Stimulated activated CD4-positive, alpha-beta T cell treated with anti-CD3 and anti-CD28 coated beads, Interleukin-1b, Interleukin-23, amount 100 ng/mL, for 24 hours (primary cell): ENCODE results near the gene SAMM50.
A peak's percentile ranks its signal among the peaks of the same experiment; 100 is the strongest.

Source experiments
- DNase-seq, 4 experiments: peaks; one replicate each; pipeline ENCODE4 v3.0.0-alpha.2; 2020; ENCODE audit warnings: low read depth in 4 of 4, low spot score in 1 of 4

Gene SAMM50

DNA sequence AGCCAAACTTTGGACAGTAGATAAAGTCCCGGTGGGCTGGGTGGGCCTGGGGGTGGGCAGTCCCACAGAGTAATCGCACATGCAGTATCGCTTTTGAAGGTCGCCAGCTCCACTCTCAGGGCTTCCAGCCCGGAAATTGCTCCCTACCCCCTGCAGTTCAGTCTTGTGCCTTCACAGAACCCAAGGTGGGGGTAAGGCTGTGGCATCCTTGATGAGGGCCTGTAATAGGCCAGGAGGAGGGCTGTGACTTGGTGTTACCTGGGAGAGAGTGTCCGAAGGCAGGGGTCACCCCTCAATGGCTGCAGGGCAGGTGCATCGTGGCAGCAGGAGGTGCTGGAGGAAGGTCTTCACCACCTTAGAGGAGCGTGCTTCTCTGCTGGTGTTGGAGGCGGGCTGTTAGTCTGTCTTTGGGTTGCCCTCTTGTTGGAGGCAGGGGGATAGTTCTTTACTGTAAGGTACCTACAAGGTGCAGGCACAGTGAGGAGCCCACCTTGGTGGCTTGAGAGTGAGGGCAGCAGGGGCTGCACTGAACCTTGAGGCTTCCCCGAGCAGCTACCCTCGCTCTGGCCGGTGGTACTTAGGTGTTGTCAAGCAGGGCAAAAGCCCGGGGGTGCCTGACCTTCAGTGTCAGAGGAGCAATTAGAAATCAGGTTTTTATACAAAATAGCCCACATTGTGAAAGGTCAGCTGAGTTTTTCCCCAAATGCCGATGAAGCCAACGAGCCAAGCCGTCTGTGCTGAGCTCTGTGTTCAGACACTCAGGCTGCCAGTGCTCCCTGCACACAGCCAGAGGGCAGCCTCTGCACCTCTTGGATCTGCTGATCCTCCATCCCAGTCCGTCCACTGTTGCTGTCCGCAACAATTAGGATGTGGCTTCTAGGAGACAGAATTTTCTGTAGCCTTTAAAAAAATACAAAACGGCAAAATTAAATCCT lies 21.9 kb downstream of the SAMM50 start:
- no peak for DNase-seq

GRCh38 chr22:43978558-43978957 lies 23.3 kb downstream of the SAMM50 start:
- no peak for DNase-seq

DNA sequence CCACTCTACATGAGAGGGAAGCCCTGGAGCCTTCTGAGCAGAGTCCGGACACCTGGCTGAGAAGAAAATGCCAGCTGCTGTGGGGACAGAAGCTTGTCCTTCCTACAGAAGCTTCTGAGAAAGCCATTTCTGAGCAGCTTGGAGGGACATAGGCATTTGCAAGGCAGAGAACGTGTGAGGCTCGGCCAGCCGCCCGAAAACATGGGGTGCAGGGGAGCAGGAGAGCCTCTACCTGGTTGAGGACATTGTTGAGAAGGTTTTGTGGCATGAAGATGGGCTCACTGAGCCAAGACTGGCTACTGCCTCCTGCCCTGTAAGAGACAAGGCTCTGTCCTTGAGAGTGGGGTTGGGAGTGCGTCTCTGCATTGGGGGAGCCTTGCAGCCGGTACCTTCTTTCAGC lies 25.3 kb downstream of the SAMM50 start:
- DNase-seq: no peak

- DNase-seq: no peak
Measured at GRCh38 chr22:43980996-43981395, 25.8 kb downstream of the SAMM50 start.

- DNase-seq: no peak
Measured at GRCh38 chr22:43983808-43984207, 28.6 kb downstream of the SAMM50 start.

- DNase-seq: no peak
Measured at GRCh38 chr22:43985532-43985931, 30.3 kb downstream of the SAMM50 start.

GRCh38 chr22:43988116-43988820 lies 33.0 kb downstream of the SAMM50 start:
- DNase-seq: no peak

- DNase-seq: no peak
Measured at GRCh38 chr22:43988960-43989359, 33.7 kb downstream of the SAMM50 start.

DNA sequence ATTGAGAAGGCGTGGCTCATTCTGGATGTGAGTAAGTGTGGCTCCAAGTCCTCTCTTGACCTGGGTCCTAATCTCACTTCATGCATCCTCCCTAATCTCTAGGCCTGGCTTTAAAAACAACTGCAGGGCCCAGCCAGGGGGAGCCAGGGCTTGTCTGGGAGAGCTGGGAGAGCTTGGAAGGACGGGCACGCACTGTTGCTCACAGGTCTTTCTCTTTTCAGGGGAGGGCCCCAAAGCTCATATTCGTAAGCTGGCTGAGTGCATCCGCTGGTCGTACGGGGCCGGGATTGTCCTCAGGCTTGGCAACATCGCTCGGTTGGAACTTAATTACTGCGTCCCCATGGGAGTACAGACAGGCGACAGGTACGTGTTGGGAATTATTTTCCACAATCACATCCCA lies 34.8 kb downstream of the SAMM50 start:
- no peak for DNase-seq

- DNase-seq: no peak
Measured at GRCh38 chr22:43991316-43992020, 36.2 kb downstream of the SAMM50 start.

- DNase-seq: no peak
Measured at GRCh38 chr22:43992331-43992821, 37.1 kb downstream of the SAMM50 start.

DNA sequence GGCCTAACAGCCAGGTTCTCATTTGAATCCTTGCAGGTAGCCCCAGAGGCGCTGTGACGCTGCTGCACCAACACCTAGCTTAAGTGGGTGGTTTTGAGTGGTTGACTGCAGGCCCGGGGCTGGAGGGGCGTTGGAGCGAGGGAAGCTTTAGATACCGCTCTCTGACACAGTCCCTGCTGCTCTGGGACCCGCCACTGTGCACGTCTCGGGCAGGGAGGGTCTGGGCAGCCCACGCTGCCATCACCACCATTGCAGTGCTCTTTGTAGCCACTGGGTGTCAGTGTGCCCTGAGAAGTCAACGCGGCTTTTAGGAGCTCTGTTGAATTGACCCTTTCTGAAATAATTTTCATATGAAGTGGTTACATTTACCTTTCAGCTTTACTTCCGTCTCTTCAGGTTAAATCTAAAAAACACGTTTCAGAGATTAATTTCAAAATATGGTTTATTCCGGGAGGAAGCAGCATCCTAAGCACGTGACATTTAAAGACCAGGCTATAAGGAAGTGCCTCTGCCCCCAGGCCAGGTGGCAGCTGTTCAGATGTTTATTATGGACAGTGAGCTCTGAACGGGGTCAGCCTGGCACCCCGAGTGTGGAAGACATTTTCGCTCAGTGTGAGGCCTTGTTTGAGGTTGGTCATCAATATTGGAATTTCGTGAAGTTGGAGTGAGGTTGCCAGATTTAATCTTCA lies 38.0 kb downstream of the SAMM50 start:
- DNase-seq: peak; percentile 15 to 42 (median 26)

DNA sequence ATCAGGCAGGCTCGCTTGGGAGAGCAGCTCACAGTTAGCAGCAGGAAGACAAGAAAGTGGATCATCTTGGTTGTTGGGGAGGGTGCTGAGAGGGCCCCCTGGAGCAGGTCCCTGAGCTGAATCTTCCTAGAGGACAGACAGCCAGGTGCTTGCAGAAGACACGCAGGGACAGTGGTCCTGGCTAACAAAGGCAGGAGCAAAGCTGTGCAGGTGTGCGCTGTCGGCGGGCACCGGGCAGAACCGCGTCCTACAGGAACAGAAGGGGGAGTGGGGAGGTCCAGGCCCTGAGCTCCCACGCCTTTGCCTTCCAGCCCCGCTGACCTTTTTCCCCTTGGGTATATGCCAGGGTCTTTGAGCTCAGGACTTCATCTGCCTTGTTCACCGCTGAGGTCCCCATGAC lies 38.8 kb downstream of the SAMM50 start:
- no peak for DNase-seq

DNA sequence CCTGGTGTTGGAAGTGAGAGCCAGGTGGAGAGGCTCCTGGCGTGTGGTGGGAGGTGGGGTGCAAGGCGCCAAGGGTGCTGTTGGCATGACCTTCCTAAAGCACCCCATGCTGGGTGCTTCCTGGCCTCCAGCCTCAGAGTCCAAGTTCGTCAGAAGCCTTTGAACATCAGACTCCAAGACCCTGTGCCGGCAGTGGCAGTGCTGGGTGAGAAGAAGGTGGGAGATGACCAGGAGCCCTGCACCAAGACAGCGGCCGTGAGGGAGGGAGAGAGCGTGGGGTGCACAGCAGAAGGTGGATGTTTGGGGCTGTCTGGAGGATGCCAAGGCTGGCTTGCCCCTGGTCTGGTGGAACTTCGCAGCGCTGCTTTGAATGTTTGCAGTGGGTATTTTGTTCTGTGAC lies 39.2 kb downstream of the SAMM50 start:
- no peak for DNase-seq

DNA sequence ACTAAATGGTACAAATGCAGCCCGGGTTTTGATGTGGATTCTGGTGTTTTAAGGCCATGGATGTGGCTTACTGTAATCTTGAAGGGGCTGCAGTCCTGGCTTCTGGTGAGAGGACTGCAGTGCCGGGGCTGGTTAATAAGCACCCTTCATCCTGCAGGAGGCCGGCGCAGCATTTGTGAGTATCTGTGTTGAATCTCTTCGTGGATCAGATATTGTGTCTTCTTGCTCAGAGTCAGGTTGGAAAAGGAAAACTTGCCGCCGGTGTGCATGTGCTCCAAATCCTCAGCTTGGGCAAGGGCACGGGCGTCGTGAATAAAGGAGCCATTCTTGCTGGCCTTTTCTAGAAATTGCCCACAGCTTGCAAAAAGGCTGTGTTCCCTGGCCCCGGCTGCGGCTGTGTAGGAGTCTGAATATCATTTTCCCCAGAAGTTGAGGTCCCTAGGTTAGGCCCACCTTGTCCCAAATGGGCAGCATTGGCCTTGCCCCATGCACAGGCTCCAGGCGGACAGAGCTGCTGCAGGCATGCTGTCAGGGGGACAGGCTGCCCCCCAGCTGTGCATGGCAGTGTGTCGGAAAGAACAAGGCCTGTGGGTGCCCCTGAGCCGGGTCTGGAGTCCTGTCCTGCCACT lies 39.9 kb downstream of the SAMM50 start:
- no peak for DNase-seq

- no peak for DNase-seq
Measured at GRCh38 chr22:43995798-43996169, 40.5 kb downstream of the SAMM50 start.

- DNase-seq: peak; percentile 31 to 59 (median 50)
Measured at GRCh38 chr22:43996170-43996980, 41.1 kb downstream of the SAMM50 start.

DNA sequence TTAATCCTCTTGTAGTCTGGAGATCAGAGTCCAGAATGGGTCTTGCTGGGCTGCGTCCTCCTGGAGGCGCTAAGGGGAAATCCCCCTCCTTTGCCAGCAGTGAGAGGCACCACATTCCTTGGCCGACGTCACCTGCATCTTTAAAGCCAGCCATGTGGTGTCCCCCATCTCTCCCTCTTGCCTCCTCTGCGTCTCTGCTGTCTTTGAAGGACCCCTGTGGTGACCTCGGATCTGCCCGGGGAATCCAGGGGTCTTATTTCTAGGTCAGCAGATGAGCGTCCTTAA lies 41.7 kb downstream of the SAMM50 start:
- DNase-seq: no peak

DNA sequence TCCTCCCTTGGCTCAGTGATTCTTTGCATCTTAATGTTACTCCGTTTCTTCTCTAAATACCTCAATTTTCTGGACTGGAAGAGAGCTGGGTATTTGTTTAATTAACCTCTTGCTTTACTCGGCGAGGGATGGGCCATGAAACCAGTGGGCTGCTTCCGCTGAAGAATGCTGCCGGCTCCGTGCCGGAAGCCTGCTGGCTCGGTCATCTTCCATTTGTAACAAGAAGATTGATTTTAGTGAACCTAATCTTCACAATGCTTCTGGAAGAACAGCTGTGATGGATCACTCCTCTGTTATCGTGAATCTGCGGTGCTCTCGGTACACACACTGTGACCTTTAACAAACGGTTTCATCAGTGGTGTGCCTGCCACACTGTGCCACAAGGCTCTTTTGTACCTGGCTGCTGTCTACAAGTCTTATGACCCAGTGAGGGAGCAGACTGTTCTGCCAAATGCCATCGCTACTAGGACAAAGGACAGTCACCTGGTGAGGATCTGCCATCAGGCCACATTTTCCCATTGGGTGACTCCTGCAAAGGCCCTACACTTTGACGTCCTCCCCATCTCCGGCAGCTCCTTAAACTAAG lies 43.5 kb downstream of the SAMM50 start:
- DNase-seq: no peak

GRCh38 chr22:43999378-43999777 lies 44.1 kb downstream of the SAMM50 start:
- no peak for DNase-seq
